HG02884 (cell line): ENCODE results near the gene GJA5.

Source experiments
- ATAC-seq: cut with Tn5 transposase; IDR thresholded peaks from one replicate; pipeline ENCODE4 v1.9.1; 2021; ENCODE audit warnings: mild to moderate bottlenecking, moderate library complexity; ENCODE audit not compliant: unreplicated experiment

GJA5 gene

GRCh38 chr1:147762233-147763024 is 2.0 kb upstream of the GJA5 start:
- ATAC-seq = no peak

- no peak for ATAC-seq
Observed at GRCh38 chr1:147758379-147759100, 1.9 kb downstream of the GJA5 start.

GRCh38 chr1:147757015-147757990 is 3.1 kb downstream of the GJA5 start:
- no peak for ATAC-seq

GRCh38 chr1:147756341-147756740 is 4.1 kb downstream of the GJA5 start:
- no peak for ATAC-seq

- ATAC-seq = no peak
Observed at GRCh38 chr1:147754661-147755060, 5.7 kb downstream of the GJA5 start.

GRCh38 chr1:147753081-147753480 is 7.3 kb downstream of the GJA5 start:
- no peak for ATAC-seq

GRCh38 chr1:147752511-147752910 is 7.9 kb downstream of the GJA5 start:
- ATAC-seq = no peak

GRCh38 chr1:147751346-147751745 is 9.1 kb downstream of the GJA5 start:
- no peak for ATAC-seq

GRCh38 chr1:147750618-147751217 is 9.7 kb downstream of the GJA5 start:
- no peak for ATAC-seq

- no peak for ATAC-seq
Observed at GRCh38 chr1:147749792-147750191, 10.6 kb downstream of the GJA5 start.

GRCh38 chr1:147748676-147749350 is 11.6 kb downstream of the GJA5 start:
- no peak for ATAC-seq

- ATAC-seq = no peak
Observed at GRCh38 chr1:147747966-147748365, 12.4 kb downstream of the GJA5 start.

GRCh38 chr1:147745271-147745670 is 15.1 kb downstream of the GJA5 start:
- no peak for ATAC-seq

GRCh38 chr1:147741065-147741464 is 19.3 kb downstream of the GJA5 start:
- ATAC-seq = no peak

- no peak for ATAC-seq
Observed at GRCh38 chr1:147740391-147740790, 20.0 kb downstream of the GJA5 start.

- no peak for ATAC-seq
Observed at GRCh38 chr1:147738739-147739476, 21.5 kb downstream of the GJA5 start.

- ATAC-seq = no peak
Observed at GRCh38 chr1:147738129-147738528, 22.3 kb downstream of the GJA5 start.

GRCh38 chr1:147736883-147737282 is 23.5 kb downstream of the GJA5 start:
- ATAC-seq = no peak

- no peak for ATAC-seq
Observed at GRCh38 chr1:147735423-147735822, 25.0 kb downstream of the GJA5 start.
